ENCODE data around the gene JAK3.

The JAK3 gene

DNA sequence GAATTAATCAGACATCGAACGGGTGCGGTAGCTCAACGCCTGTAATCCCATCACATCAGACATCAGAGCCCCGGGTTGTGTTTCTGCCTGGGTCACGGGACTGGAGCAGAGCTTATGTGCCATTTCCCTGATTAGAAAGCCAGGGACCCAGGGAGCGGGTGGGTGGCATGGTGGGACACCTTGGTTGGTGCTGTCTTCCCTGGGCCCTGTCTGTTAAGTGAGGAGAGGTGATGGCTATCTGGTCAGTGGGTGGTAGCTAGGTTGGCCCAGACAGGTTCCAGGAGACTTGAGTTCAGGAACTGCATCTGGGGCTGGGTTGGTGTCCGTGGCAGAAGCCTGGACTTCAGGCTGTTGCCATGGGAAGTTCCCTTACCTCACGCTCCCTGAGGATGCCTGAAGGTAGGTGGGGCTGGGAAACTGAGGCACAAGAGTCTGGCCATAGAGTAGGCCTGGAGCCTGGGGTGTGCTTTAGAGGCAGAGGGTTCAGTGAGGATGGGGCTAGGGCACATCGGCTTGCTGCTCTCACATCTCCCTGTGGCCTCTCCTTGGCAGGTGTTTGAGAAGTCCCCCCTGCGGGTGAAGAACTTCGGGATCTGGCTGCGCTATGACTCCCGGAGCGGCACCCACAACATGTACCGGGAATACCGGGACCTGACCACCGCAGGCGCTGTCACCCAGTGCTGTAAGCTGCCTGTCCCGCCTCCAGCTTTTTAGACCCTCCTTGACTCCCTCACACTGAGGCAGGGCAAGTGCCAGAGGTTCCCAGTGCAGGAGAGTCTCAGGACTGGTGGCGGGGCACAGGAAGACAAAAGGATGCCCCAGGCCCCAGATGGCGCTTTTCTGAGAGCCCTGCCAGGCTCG, 14.0 kb upstream of the JAK3 start:
- no peaks in the 10 kb centered on the region for H3K27me3 Mint-ChIP-seq
- peak overlapping the region; percentile 89 to 92 for H3K27ac Mint-ChIP-seq
- H3K9me3 Mint-ChIP-seq = no peaks in the 10 kb centered on the region
- DNase-seq (no peak), ATAC-seq (replicated peaks) (no peak)
- H3K4me1 Mint-ChIP-seq (ENCODE audit: low read depth in 2 of 2) = peaks cover 19 to 25% of the 10 kb centered on the region in 2 donors
- H3K36me3 Mint-ChIP-seq (ENCODE audit: insufficient read depth) = peaks cover 64% of the 10 kb centered on the region
- H3K4me3 Mint-ChIP-seq = peak overlapping the region; percentile 87 to 93

DNA sequence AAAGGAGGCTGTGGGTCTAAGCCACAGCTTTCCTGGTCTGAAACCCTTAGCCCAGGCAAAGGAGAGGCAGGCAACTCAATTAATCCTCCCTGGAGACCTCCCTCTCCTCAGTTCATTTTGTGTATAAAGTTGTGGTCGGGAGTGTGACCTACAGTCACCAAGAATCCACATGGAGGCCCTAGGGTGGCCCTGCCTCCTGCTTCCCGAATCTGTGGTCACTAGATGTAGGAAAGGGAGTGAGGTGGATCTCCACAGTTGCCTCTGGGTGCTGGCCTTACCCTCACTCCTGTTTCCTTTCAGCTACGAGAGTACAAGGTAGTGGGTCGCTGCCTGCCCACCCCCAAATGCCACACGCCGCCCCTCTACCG, 13.2 kb upstream of the JAK3 start:
- no peaks in the 10 kb centered on the region for H3K27me3 Mint-ChIP-seq

DNA sequence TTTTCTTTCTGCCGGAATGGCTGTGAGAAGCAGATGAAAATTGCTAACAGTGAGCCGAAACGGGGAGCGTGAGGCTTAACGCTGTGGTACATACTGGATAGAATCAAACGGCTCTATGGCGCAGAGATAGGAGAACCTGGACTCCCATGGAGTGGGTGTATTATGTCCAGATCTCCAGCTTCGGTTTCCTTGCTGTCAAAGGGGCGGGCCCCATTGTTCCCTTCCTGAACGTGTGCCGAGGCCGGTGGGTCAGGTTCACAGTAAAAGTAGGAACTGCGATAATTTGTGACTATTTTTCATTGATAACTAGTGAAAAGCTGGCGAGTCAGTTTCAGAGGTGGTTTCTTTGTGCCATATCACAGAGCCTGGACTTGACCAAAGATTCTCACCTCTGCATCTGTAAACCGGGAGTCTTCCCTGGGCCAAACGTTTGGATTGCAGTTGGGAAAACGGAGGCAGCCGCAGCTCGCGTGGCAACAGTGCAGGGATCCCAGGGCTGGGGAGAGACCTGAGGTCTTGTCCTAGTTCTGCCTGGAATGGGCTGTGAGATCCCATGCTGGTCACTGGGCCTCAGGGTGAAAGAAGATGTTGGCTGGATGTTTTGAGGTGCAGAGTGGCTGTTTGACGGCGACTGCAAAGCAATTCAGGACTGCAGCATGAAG, 12.7 kb upstream of the JAK3 start:
- peak overlapping the region; percentile 89 to 92 for H3K27ac Mint-ChIP-seq
- no peak for DNase-seq
- no peaks in the 10 kb centered on the region for H3K27me3 Mint-ChIP-seq
- no peak for ATAC-seq (replicated peaks)
- H3K36me3 Mint-ChIP-seq (ENCODE audit: insufficient read depth) = peaks cover 61% of the 10 kb centered on the region
- H3K4me3 Mint-ChIP-seq = peak overlapping the region; percentile 87 to 93
- no peaks in the 10 kb centered on the region for H3K9me3 Mint-ChIP-seq
- H3K4me1 Mint-ChIP-seq (ENCODE audit: low read depth in 2 of 2) = peaks cover 22 to 28% of the 10 kb centered on the region in 2 donors

More for the DNA sequence above, 13.2 kb upstream of the JAK3 start:
- H3K4me3 Mint-ChIP-seq = peak overlapping the region; percentile 87 to 93
- DNase-seq = no peak
- H3K27ac Mint-ChIP-seq = peak overlapping the region; percentile 89 to 92
- ATAC-seq (replicated peaks) = no peak
- H3K4me1 Mint-ChIP-seq (ENCODE audit: low read depth in 2 of 2) = peaks cover 19 to 25% of the 10 kb centered on the region in 2 donors
- peaks cover 64% of the 10 kb centered on the region for H3K36me3 Mint-ChIP-seq (ENCODE audit: insufficient read depth)
- no peaks in the 10 kb centered on the region for H3K9me3 Mint-ChIP-seq

DNA sequence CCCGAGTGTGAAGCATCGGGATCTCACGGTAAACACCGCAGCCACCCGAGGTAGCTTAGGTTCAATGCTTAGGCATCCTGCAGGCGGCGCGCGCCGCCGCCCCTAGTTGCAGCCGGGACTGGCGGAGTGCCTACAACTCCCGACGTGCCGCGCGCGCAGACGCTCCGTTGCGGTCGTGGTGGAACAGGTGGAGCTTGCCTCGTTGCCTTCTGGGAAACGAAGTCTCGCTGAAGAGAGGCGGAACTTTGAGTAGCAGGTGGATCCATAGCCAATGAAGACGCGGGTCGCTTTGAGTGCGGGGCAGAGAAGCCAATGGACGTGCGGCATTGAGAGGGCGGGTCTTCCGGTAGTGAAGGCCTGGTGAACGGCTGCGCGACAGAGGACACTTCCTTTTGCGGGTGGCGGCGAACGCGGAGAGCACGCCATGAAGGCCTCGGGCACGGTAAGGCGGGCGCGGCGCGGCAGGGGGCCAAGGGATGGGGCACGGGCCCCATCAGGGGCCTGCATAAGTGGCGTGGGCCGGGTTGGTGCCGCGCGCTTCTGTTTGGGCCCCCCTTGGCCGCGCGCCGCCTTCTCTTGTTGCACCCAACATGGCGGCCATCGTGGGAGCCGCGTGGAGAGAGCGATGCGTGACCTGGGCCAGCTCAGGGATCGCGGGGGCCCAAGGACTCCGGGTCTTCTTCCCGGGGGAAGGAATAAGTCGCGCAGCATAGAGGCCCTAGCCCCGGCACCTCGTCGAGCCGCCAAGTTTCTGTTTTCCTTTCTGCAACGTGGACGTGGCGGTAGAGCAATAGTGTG, 11.9 kb upstream of the JAK3 start, which contains the start of gene RPL18A:
TSS of gene RPL18A (plus strand) at position 378 of the 798 bp plus-strand sequence. CDS start at position 425, 47 bp downstream.
- DNase-seq (peak; percentile 95 to 97 (median 96)), ATAC-seq (replicated peaks) (peak; percentile 95)
- H3K9me3 Mint-ChIP-seq = no peaks in the 10 kb centered on the region
- H3K4me1 Mint-ChIP-seq (ENCODE audit: low read depth in 2 of 2) = peaks cover 26 to 33% of the 10 kb centered on the region in 2 donors
- H3K27me3 Mint-ChIP-seq = no peaks in the 10 kb centered on the region
- H3K27ac Mint-ChIP-seq = peak within 1 kb of the TSS; percentile 89 to 92
- peak within 1 kb of the TSS; percentile 87 to 93 for H3K4me3 Mint-ChIP-seq
- peaks cover 54% of the 10 kb centered on the region for H3K36me3 Mint-ChIP-seq (ENCODE audit: insufficient read depth)

DNA sequence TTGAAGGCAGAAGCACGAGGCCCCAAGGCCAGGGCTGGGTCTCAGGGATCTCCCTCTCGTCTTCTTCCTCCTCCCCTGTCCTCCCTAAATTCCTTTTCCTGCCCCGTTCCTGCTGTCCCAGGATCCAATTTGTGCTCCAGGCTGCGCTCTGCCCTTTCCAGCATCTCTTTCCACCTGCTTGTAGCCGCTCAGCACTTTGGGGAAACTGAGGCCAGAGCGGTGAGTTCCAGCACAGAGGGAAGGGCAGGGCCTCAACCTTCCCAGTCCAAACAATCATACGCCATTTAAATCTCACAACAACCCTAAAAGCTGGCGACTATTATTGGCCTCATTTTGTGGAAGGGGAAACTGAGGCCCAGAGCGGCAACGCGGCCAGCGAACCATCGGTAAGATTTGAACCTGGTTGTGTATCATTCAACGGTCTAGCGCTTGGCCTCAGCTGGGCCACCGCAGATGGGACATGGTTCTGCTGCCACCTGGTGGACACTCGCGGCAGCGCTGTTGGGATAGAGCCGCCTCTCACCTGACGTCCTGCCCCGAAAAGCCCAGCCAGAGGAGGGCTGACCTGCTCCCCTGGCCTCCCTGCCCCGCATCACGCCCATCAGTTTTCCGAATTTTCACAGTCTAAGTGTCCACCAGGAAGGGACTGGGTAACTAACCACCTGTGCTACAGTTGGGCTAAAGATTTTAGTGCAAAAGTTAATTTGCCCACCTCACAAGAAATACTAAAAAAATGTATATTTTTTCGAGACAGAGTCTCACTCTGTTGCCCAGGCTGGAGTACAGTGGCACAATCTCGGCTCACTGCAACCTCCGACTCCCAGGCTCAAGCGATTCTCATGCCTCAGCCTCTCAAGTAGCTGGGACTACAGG, 7.7 kb upstream of the JAK3 start:
- no peaks in the 10 kb centered on the region for H3K27me3 Mint-ChIP-seq
- no peaks in the 10 kb centered on the region for H3K9me3 Mint-ChIP-seq
- H3K4me3 Mint-ChIP-seq = no peak overlapping the region
- peak; percentile 21 for ATAC-seq (replicated peaks)
- peak overlapping the region in 1 of 2 donors; percentile 81 for H3K27ac Mint-ChIP-seq
- peaks cover 16% of the 10 kb centered on the region for H3K36me3 Mint-ChIP-seq (ENCODE audit: insufficient read depth)
- peaks cover 20 to 29% of the 10 kb centered on the region in 2 donors for H3K4me1 Mint-ChIP-seq (ENCODE audit: low read depth in 2 of 2)
- DNase-seq = peak; percentile 91 to 93 (median 91)

DNA sequence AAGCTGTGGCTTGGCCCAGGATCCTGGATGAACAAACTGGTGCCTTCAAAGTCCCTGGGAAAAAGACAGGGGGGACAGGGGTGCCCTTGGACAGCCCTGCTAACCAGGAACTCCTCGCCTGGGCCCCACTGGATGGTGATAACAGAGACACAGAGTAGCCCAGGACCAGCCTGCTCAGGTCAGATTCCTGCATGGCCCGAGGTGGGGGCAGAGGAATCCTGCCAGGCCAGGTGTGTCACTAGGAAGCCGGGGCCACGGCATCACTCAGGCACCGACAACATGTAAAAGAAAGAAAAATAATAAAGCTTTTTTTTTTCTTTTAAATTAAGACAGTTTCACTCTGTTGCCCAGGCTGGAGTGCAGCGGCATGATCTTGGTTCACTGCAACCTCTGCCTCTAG, 6.3 kb upstream of the JAK3 start:
- Mint-ChIP-seq H3K36me3 (ENCODE audit: insufficient read depth) (peaks cover 2% of the 10 kb centered on the region), H3K27ac (no peak overlapping the region), H3K27me3 (no peaks in the 10 kb centered on the region), H3K4me1 (ENCODE audit: low read depth in 2 of 2) (peaks cover 31 to 32% of the 10 kb centered on the region in 2 donors), H3K4me3 (no peak overlapping the region), H3K9me3 (no peaks in the 10 kb centered on the region)
- ATAC-seq (replicated peaks) = no peak
- DNase-seq = no peak

DNA sequence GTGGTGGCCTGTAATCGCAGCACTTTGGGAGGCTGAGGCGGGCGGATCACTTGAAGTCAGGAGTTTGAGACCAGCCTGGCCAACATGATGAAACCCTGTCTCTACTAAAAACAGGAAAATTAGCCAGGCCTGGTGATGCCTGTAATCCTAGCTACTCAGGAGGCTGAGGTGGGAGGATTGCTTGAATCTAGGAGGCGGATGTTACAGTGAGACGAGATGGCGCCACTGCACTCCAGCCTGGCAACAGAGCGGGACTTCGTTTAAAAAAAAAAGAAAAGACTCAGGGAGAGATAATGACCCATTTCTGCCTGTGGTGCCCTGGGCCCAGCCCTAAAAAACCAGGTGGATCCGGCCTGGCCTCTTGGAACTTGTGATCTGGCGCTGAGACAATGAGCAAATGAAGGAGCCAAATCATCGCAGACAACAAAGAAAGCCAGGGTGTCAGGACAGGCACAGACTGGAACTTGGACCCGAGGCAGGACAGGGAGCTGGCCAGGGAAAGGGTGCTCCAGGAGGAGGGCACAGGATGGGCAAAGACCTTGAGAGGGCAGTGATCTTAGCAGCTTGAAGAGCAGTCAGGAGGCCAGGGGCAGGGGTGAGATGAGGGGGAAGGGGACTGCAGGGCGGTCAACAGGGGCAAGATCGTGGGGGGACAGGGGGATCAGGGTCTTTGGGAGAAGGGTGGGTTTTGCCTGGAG, 962 bp upstream of the JAK3 start:
- H3K36me3 Mint-ChIP-seq (ENCODE audit: insufficient read depth) = peaks cover 33% of the 10 kb centered on the region
- H3K4me3 Mint-ChIP-seq = peak overlapping the region; percentile 89 to 90
- H3K4me1 Mint-ChIP-seq (ENCODE audit: low read depth in 2 of 2) = peaks cover 59 to 63% of the 10 kb centered on the region in 2 donors
- no peak for ATAC-seq (replicated peaks)
- peak overlapping the region; percentile 91 to 97 for H3K27ac Mint-ChIP-seq
- H3K9me3 Mint-ChIP-seq = no peaks in the 10 kb centered on the region
- H3K27me3 Mint-ChIP-seq = no peaks in the 10 kb centered on the region
- no peak for DNase-seq

DNA sequence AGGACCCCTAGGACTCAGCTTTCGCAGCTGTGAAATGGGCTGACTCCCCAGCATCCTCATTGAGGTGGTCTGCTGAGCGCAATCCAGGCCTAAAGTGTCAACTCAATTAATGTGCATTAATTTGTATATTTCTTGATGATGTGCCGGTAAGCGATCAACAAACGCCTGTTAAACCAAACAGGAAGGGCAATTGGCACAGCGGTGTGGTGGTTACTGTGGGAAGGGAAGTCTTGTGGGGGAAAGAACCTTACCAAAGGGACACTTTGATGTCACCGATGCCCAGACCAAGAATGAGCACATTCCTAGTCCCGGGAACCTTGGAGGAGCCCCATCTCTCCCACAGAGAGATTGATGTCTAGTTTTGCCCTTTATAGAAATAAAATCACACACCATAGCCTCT, 1.6 kb downstream of the JAK3 start:
- peak overlapping the region; percentile 89 to 90 for H3K4me3 Mint-ChIP-seq
- H3K4me1 Mint-ChIP-seq (ENCODE audit: low read depth in 2 of 2) = peaks cover 56 to 62% of the 10 kb centered on the region in 2 donors
- H3K9me3 Mint-ChIP-seq = no peaks in the 10 kb centered on the region
- ATAC-seq (replicated peaks) (peak; percentile 43), DNase-seq (peak; percentile 42 to 53 (median 49))
- H3K27me3 Mint-ChIP-seq = no peaks in the 10 kb centered on the region
- peak overlapping the region; percentile 91 to 97 for H3K27ac Mint-ChIP-seq
- peaks cover 51% of the 10 kb centered on the region for H3K36me3 Mint-ChIP-seq (ENCODE audit: insufficient read depth)

DNA sequence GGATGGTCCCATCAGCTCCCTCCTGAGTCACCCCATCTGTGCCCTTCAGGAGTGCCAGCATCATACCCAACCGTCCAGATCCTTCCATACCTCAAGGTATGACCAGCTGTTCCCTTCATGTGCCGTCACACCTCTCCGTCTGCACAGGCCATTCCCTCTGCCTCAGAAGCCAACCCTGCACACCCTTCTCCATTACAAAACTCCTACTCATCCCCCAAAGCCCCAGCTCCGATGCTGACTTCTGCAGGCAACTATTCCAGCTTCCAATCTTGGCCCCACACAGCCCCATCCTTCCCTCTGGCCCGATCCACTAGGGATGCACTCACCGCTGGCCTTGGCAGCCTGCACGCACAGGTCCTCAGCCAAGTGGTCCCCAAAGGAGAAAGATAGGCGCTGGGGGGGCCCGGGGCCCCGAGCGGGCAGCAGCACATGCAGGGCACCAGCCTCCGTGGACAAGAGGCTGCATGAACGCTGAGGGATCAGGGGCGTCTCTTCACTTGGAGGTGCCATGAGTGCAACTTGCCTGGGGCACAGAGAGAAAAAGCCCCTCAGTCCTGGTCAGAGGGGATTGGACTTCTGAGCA, 3.8 kb downstream of the JAK3 start:
- peak overlapping the region; percentile 89 to 90 for H3K4me3 Mint-ChIP-seq
- no peaks in the 10 kb centered on the region for H3K27me3 Mint-ChIP-seq
- DNase-seq (no peak), ATAC-seq (replicated peaks) (no peak)
- peak overlapping the region; percentile 49 to 97 for H3K27ac Mint-ChIP-seq
- peaks cover 72% of the 10 kb centered on the region for H3K36me3 Mint-ChIP-seq (ENCODE audit: insufficient read depth)
- peaks cover 42 to 49% of the 10 kb centered on the region in 2 donors for H3K4me1 Mint-ChIP-seq (ENCODE audit: low read depth in 2 of 2)
- no peaks in the 10 kb centered on the region for H3K9me3 Mint-ChIP-seq

DNA sequence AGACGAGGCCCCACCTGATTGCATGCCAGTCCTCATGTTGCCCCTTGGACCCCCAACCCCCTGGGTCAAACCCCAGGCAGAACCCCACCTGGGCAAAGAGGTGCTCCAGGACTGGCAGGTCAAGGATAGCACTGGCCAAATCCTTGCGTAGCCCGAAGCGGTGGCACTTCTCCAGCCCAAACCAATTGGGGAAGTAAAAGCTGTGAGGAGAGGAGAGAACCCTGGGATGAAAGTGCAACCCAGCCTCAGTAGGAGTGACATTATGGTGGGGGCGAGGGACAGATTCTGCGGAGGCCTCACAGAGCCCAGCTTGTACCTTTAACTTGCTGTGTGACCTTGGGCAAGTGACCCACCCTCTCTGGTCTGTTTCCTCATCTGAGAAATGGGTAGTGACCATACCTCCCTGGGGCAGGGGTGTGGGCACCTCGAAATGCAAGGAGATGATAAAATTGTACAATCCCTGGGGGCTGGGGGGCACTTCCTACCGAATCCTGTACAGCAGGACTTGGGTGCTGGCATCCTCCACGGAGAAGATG, 4.4 kb downstream of the JAK3 start:
- H3K9me3 Mint-ChIP-seq = no peaks in the 10 kb centered on the region
- H3K4me3 Mint-ChIP-seq = peak overlapping the region; percentile 89 to 90
- DNase-seq (no peak), ATAC-seq (replicated peaks) (no peak)
- no peaks in the 10 kb centered on the region for H3K27me3 Mint-ChIP-seq
- peaks cover 75% of the 10 kb centered on the region for H3K36me3 Mint-ChIP-seq (ENCODE audit: insufficient read depth)
- H3K4me1 Mint-ChIP-seq (ENCODE audit: low read depth in 2 of 2) = peaks cover 36 to 44% of the 10 kb centered on the region in 2 donors
- peak overlapping the region in 1 of 2 donors; percentile 97 for H3K27ac Mint-ChIP-seq

DNA sequence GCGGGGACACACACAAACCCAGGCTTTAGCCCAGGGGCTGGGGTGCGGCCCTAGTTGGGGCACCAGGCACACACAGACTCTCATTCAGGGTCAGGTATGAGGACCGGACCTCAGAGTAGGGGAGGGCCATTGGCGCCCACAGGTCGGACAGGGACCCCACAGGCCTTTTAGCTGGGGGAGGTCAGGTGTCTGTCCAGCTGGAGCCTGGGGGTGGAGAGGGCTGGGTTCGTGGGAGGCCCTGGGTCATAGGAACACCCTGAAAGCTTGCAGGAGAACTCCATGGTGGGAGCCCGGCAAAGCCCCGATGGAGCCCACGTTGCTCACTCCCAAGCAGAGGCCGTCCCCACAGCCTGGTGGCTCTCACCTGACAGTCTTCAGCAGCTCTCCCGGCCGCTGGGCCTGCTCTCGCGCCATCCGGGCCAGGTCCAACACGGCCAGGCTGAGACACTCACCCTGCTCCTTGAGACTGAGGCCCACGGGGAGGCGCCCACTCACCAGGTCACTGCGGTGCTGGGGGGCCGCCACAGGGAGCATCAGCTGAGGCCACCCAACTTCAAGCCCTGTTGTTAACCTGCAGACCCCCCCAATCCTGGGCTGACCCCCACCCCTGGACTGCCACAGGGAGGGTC, 5.0 kb downstream of the JAK3 start:
- peak overlapping the region in 1 of 2 donors; percentile 97 for H3K27ac Mint-ChIP-seq
- no peak overlapping the region for H3K4me3 Mint-ChIP-seq
- no peak for DNase-seq
- ATAC-seq (replicated peaks) = no peak
- peaks cover 31 to 38% of the 10 kb centered on the region in 2 donors for H3K4me1 Mint-ChIP-seq (ENCODE audit: low read depth in 2 of 2)
- H3K27me3 Mint-ChIP-seq = no peaks in the 10 kb centered on the region
- no peaks in the 10 kb centered on the region for H3K9me3 Mint-ChIP-seq
- peaks cover 76% of the 10 kb centered on the region for H3K36me3 Mint-ChIP-seq (ENCODE audit: insufficient read depth)

Data from effector memory CD8-positive, alpha-beta T cell (primary cell).